Measurements from ENCODE around the gene AUNIP.

DNA sequence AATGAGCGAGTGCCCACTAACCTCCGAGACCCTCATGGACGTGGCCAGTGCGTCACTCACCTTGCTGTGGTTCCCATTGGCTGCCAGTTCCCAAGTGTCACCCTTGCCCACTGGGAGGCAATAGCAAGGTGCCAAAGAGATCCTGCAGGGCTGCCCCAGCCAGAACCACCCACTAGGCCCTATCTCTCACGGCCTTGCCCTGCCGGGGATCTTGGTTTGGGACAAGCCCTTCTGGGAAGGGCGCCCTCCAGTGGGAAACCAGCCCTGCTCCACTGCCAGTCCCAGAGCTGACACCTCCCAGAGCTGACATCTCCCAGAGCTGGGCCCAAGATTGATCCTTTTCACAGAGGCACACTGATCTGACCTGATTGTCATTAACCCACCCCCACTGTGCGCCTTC lies 61.3 kb downstream of the AUNIP start:
- TF ChIP-seq, protein P1, sequence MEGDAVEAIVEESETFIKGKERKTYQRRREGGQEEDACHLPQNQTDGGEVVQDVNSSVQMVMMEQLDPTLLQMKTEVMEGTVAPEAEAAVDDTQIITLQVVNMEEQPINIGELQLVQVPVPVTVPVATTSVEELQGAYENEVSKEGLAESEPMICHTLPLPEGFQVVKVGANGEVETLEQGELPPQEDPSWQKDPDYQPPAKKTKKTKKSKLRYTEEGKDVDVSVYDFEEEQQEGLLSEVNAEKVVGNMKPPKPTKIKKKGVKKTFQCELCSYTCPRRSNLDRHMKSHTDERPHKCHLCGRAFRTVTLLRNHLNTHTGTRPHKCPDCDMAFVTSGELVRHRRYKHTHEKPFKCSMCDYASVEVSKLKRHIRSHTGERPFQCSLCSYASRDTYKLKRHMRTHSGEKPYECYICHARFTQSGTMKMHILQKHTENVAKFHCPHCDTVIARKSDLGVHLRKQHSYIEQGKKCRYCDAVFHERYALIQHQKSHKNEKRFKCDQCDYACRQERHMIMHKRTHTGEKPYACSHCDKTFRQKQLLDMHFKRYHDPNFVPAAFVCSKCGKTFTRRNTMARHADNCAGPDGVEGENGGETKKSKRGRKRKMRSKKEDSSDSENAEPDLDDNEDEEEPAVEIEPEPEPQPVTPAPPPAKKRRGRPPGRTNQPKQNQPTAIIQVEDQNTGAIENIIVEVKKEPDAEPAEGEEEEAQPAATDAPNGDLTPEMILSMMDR (IDR thresholded peaks at IDR 0.05 in 8 of 11, conservative IDR thresholded peaks at IDR 0.05 in 3 of 11) = peak in 5 of 11 experiments; percentile 16 to 46 (median 33)
- TF ChIP-seq POLR2AphosphoS5 (IDR thresholded peaks at IDR 0.05) = peak in 1 of 3 donors; percentile 14
